Mesendoderm (in vitro differentiated cells): ENCODE data around the gene KANSL1L.

ENCODE experiments used
- DNase-seq: peaks from one replicate; pipeline ENCODE4 v3.0.0; 2013
- H2AK5ac ChIP-seq: 2 replicates; pipeline ENCODE4 v1.6.1; 2013; ENCODE audit warnings: low read length, inconsistent platforms
- H2BK120ac ChIP-seq: 2 replicates; pipeline ENCODE4 v1.6.1; 2013; ENCODE audit warnings: low read depth, mild to moderate bottlenecking, low read length, moderate library complexity, mixed read lengths
- H2BK15ac ChIP-seq: replicated peaks from 2 replicates; pipeline ENCODE4 v1.6.1; 2013; ENCODE audit warnings: low read depth, mild to moderate bottlenecking, moderate library complexity
- H2BK5ac ChIP-seq: 2 replicates; pipeline ENCODE4 v1.6.1; 2013; ENCODE audit warnings: low read length, inconsistent platforms
- H3K18ac ChIP-seq: 2 replicates; pipeline ENCODE4 v1.6.1; 2013; ENCODE audit warnings: mild to moderate bottlenecking, low read length, mixed read lengths
- H3K23ac ChIP-seq: one replicate; pipeline ENCODE4 v1.6.1; 2013; ENCODE audit warnings: low read length
- H3K27ac ChIP-seq: 2 replicates; pipeline ENCODE4 v1.5.1; 2013; ENCODE audit warnings: low read depth, mild to moderate bottlenecking, inconsistent platforms, low read length, moderate library complexity
- H3K27me3 ChIP-seq: 2 replicates; pipeline ENCODE4 v1.6.1; 2013; ENCODE audit warnings: low read length, control low read depth, mild to moderate bottlenecking, inconsistent platforms; ENCODE audit not compliant: insufficient read depth, poor library complexity
- H3K36me3 ChIP-seq: 2 replicates; pipeline ENCODE4 v1.6.1; 2013; ENCODE audit warnings: low read length, inconsistent platforms; ENCODE audit not compliant: control insufficient read depth, insufficient read depth
- H3K4ac ChIP-seq: one replicate; pipeline ENCODE4 v1.6.1; 2013; ENCODE audit warnings: low read depth, mild to moderate bottlenecking, low read length, moderate library complexity
- H3K4me1 ChIP-seq: 2 replicates; pipeline ENCODE4 v1.6.1; 2013; ENCODE audit warnings: low read depth, low read length, inconsistent platforms; ENCODE audit not compliant: control insufficient read depth
- H3K4me2 ChIP-seq: 2 replicates; pipeline ENCODE4 v1.6.1; 2013; ENCODE audit warnings: low read length
- H3K4me3 ChIP-seq: 2 replicates; pipeline ENCODE4 v1.5.1; 2013; ENCODE audit warnings: mild to moderate bottlenecking, low read length
- H3K56ac ChIP-seq: one replicate; pipeline ENCODE4 v1.6.1; 2013; ENCODE audit warnings: low read length
- H3K79me1 ChIP-seq: 2 replicates; pipeline ENCODE4 v1.6.1; 2013; ENCODE audit warnings: low read length, inconsistent platforms
- H3K79me2 ChIP-seq: 2 replicates; pipeline ENCODE4 v1.6.1; 2013; ENCODE audit warnings: mild to moderate bottlenecking, low read length; ENCODE audit not compliant: control insufficient read depth, insufficient read depth
- H3K9ac ChIP-seq: 2 replicates; pipeline ENCODE4 v1.6.1; 2013; ENCODE audit warnings: low read length, inconsistent platforms
- H4K5ac ChIP-seq: one replicate; pipeline ENCODE4 v1.6.1; 2013; ENCODE audit warnings: low read length
- H4K8ac ChIP-seq: one replicate; pipeline ENCODE4 v1.6.1; 2013; ENCODE audit warnings: low read depth, mild to moderate bottlenecking, control low read depth, low read length, moderate library complexity
- WGBS: extraction: QIAGEN DNeasy Blood & Tissue Kit; methylation state at CpG from one replicate; pipeline ENCODE4 v1.1.7; 2013; ENCODE audit warnings: low lambda C conversion rate, missing lambda C conversion rate; ENCODE audit not compliant: insufficient coverage; ENCODE audit errors: extremely low coverage; 5-methylcytosine and 5-hydroxymethylcytosine counted together

The KANSL1L gene

GRCh38 chr2:210086930-210087329, 84.3 kb downstream of the KANSL1L start:
- Histone ChIP-seq H3K4me1 (no peaks in the 10 kb centered on the region), H3K4ac (no peak overlapping the region), H2BK15ac (no peak overlapping the region), H3K27me3 (no peaks in the 10 kb centered on the region), H3K4me2 (no peak overlapping the region), H4K8ac (no peak overlapping the region), H3K27ac (no peak overlapping the region), H3K18ac (no peak overlapping the region), H3K79me1 (no peaks in the 10 kb centered on the region), H3K79me2 (no peaks in the 10 kb centered on the region), H4K5ac (no peak overlapping the region), H2BK120ac (no peak overlapping the region), H2AK5ac (no peak overlapping the region), H3K4me3 (no peak overlapping the region), H3K36me3 (no peaks in the 10 kb centered on the region), H3K56ac (no peak overlapping the region), H2BK5ac (no peak overlapping the region), H3K9ac (no peak overlapping the region), H3K23ac (no peak overlapping the region)
- DNase-seq = no peak
- no CpG with 5 or more reads among the region's 2 CpGs for WGBS

GRCh38 chr2:210086292-210086691, 84.9 kb downstream of the KANSL1L start:
- Histone ChIP-seq H2BK5ac (no peak overlapping the region), H3K27ac (no peak overlapping the region), H2AK5ac (no peak overlapping the region), H4K5ac (no peak overlapping the region), H3K56ac (no peak overlapping the region), H2BK15ac (no peak overlapping the region), H3K9ac (no peak overlapping the region), H3K79me2 (no peaks in the 10 kb centered on the region), H3K27me3 (no peaks in the 10 kb centered on the region), H4K8ac (no peak overlapping the region), H3K36me3 (no peaks in the 10 kb centered on the region), H3K23ac (no peak overlapping the region), H3K4me1 (no peaks in the 10 kb centered on the region), H3K4me2 (no peak overlapping the region), H3K79me1 (no peaks in the 10 kb centered on the region), H2BK120ac (no peak overlapping the region), H3K18ac (no peak overlapping the region), H3K4me3 (no peak overlapping the region), H3K4ac (no peak overlapping the region)
- no CpG with 5 or more reads among the region's 1 CpG for WGBS
- no peak for DNase-seq

- H2BK120ac ChIP-seq = no peak overlapping the region
- no peak overlapping the region for H4K8ac ChIP-seq
- H3K36me3 ChIP-seq = no peaks in the 10 kb centered on the region
- no peak overlapping the region for H3K56ac ChIP-seq
- no peaks in the 10 kb centered on the region for H3K79me1 ChIP-seq
- H3K27ac ChIP-seq = no peak overlapping the region
- H2AK5ac ChIP-seq = no peak overlapping the region
- no peak overlapping the region for H3K4ac ChIP-seq
- no peak overlapping the region for H3K4me3 ChIP-seq
- no peak overlapping the region for H3K18ac ChIP-seq
- H3K23ac ChIP-seq = no peak overlapping the region
- no peak overlapping the region for H2BK5ac ChIP-seq
- DNase-seq = peak; percentile 42
- WGBS = no CpG with 5 or more reads among the region's 2 CpGs
- H2BK15ac ChIP-seq = no peak overlapping the region
- no peak overlapping the region for H3K9ac ChIP-seq
- H3K4me2 ChIP-seq = no peak overlapping the region
- no peaks in the 10 kb centered on the region for H3K79me2 ChIP-seq
- H3K4me1 ChIP-seq = no peaks in the 10 kb centered on the region
- H4K5ac ChIP-seq = no peak overlapping the region
- H3K27me3 ChIP-seq = peaks cover 2% of the 10 kb centered on the region
These were observed 98.2 kb downstream of the KANSL1L start for GRCh38 chr2:210072922-210073509.

DNA sequence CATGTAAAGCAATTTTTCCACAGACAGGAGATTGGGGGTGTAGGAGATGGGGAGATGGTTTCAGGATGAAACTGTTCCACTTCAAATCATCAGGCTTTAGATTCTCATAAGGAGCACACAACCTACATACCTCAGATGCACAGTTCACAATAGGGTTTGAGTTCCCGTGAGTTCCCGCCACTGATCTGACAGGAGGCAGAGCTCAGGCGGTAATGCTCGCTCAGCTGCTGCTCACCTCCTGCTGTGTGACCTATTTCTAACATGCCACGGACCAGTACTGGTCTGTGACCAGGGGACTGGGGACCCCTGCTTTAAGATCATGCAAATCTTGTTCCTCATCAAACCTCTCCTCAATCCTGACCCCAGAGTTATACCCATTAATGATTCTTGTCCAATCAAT, 98.7 kb downstream of the KANSL1L start:
- no peaks in the 10 kb centered on the region for H3K79me1 ChIP-seq
- H3K9ac ChIP-seq = no peak overlapping the region
- H2BK120ac ChIP-seq = no peak overlapping the region
- peak; percentile 51 for DNase-seq
- H4K8ac ChIP-seq = no peak overlapping the region
- H3K23ac ChIP-seq = no peak overlapping the region
- H4K5ac ChIP-seq = no peak overlapping the region
- WGBS = no CpG with 5 or more reads among the region's 5 CpGs
- no peaks in the 10 kb centered on the region for H3K4me1 ChIP-seq
- H2AK5ac ChIP-seq = no peak overlapping the region
- no peak overlapping the region for H2BK5ac ChIP-seq
- H3K79me2 ChIP-seq = no peaks in the 10 kb centered on the region
- no peak overlapping the region for H2BK15ac ChIP-seq
- H3K4me3 ChIP-seq = no peak overlapping the region
- no peak overlapping the region for H3K56ac ChIP-seq
- no peaks in the 10 kb centered on the region for H3K36me3 ChIP-seq
- no peak overlapping the region for H3K18ac ChIP-seq
- H3K4me2 ChIP-seq = no peak overlapping the region
- H3K27ac ChIP-seq = no peak overlapping the region
- peaks cover under 1% of the 10 kb centered on the region for H3K27me3 ChIP-seq
- H3K4ac ChIP-seq = no peak overlapping the region

DNA sequence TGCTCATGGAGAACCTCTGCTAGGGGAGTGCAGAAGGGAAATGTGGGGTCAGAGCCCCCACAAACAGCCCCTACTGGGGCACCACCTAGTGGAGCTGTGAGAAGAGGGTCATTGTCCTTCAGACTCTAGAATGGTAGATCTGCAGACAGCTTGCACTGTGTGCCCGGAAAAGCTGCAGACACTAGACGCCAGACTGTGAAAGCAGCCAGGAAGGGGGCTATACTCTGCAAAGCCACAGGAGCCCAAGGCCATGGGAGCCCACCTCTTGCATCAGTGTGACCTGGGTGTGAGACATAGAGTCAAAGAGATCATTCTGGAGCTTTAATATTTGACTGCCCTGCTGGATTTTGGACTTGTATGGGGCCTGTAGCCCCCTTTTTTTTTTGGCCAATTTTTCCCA, 107.9 kb downstream of the KANSL1L start:
- H3K18ac ChIP-seq = no peak overlapping the region
- H3K27ac ChIP-seq = no peak overlapping the region
- no peak overlapping the region for H4K5ac ChIP-seq
- H2AK5ac ChIP-seq = no peak overlapping the region
- no peak overlapping the region for H3K4me3 ChIP-seq
- H3K79me2 ChIP-seq = no peaks in the 10 kb centered on the region
- no peak for DNase-seq
- no peak overlapping the region for H3K56ac ChIP-seq
- H3K4me1 ChIP-seq = no peaks in the 10 kb centered on the region
- no peaks in the 10 kb centered on the region for H3K79me1 ChIP-seq
- no CpG with 5 or more reads among the region's 2 CpGs for WGBS
- no peak overlapping the region for H2BK15ac ChIP-seq
- H3K4me2 ChIP-seq = no peak overlapping the region
- H3K23ac ChIP-seq = no peak overlapping the region
- H3K36me3 ChIP-seq = no peaks in the 10 kb centered on the region
- no peak overlapping the region for H4K8ac ChIP-seq
- H2BK120ac ChIP-seq = no peak overlapping the region
- no peak overlapping the region for H2BK5ac ChIP-seq
- no peak overlapping the region for H3K4ac ChIP-seq
- H3K9ac ChIP-seq = no peak overlapping the region
- H3K27me3 ChIP-seq = no peaks in the 10 kb centered on the region

DNA sequence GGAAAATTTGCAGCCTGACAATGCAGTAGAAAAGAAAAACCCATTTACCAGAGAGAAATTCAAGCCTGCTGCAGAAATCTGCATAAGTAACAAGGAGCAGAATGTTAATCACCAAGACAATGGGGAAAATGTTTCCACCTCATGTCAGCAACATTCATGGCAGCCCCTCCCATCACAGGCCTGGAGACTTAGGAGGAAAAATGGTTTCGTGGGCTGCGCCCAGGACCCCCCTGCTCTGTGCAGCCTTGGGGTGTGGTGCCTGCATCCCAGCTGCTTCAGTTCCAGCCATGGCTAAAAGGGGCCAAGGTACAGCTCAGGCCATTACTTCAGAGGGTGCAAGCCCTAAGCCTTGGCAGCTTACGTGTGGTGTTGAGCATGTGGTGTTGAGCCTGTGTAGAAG, 115.4 kb downstream of the KANSL1L start:
- H3K23ac ChIP-seq = no peak overlapping the region

More for the DNA sequence above, 115.4 kb downstream of the KANSL1L start:
- Histone ChIP-seq H3K79me1 (no peaks in the 10 kb centered on the region), H3K27ac (no peak overlapping the region), H3K4me1 (no peaks in the 10 kb centered on the region), H4K5ac (no peak overlapping the region), H3K56ac (no peak overlapping the region), H2AK5ac (no peak overlapping the region), H3K4me3 (no peak overlapping the region), H3K18ac (no peak overlapping the region), H3K27me3 (no peaks in the 10 kb centered on the region), H3K79me2 (no peaks in the 10 kb centered on the region), H3K4me2 (no peak overlapping the region), H3K9ac (no peak overlapping the region), H4K8ac (no peak overlapping the region), H2BK120ac (no peak overlapping the region), H3K4ac (no peak overlapping the region), H2BK5ac (no peak overlapping the region), H2BK15ac (no peak overlapping the region), H3K36me3 (no peaks in the 10 kb centered on the region)
- no peak for DNase-seq
- WGBS = no CpG with 5 or more reads among the region's 3 CpGs
